Common myeloid progenitor, CD34-positive (primary cell): ENCODE results near the gene GALT.

Source experiments
- CTCF ChIA-PET: fragments of 350-600 bp; sonication (Branson Sonifier 250); formaldehyde crosslinking; loops from one replicate; lab custom pipeline; 2021; ENCODE audit warnings: antibody characterized with exemption; lab: Charles Lee
- POLR2A ChIA-PET: fragments of 350-600 bp; sonication (Branson Sonifier 250); formaldehyde crosslinking; loops from one replicate; lab custom pipeline; 2021; ENCODE audit warnings: antibody characterized with exemption; lab: Charles Lee
- DNase-seq, 3 donors: peaks; one replicate each; pipeline versions ENCODE4 v3.0.0 to v3.0.0-alpha.2; 2013
- H3K27ac ChIP-seq, 2 experiments: 1 replicate in 1 of 2; 2 replicates in 1 of 2; pipeline ENCODE4 v1.7.0; 2013; ENCODE audit warnings: inconsistent platforms in 2 of 2, low read length in 2 of 2, mild to moderate bottlenecking in 2 of 2, low read depth in 1 of 2, moderate library complexity in 1 of 2; ENCODE audit not compliant: severe bottlenecking in 2 of 2, insufficient read depth in 1 of 2, poor library complexity in 1 of 2
- H3K27me3 ChIP-seq, 5 experiments: replicated peaks in 2 of 5; 1 replicate in 3 of 5; 2 replicates in 2 of 5; pipeline versions ENCODE4 v1.6.1 to v1.7.0; 2013; ENCODE audit warnings: low read length in 4 of 5, mild to moderate bottlenecking in 2 of 5, moderate library complexity in 2 of 5, inconsistent platforms in 1 of 5; ENCODE audit not compliant: insufficient read depth in 5 of 5, control insufficient read depth in 4 of 5
- H3K36me3 ChIP-seq, 4 experiments: 1 replicate in 2 of 4; 2 replicates in 2 of 4; pipeline versions ENCODE4 v1.6.1 to v1.7.0; 2013; ENCODE audit warnings: low read length in 3 of 4, control low read depth in 1 of 4, mild to moderate bottlenecking in 1 of 4; ENCODE audit not compliant: control insufficient read depth in 4 of 4, insufficient read depth in 4 of 4
- H3K4me1 ChIP-seq, 4 experiments: 1 replicate in 3 of 4; 2 replicates in 1 of 4; pipeline versions ENCODE4 v1.6.1 to v1.7.1; 2013; ENCODE audit warnings: low read length in 3 of 4, mild to moderate bottlenecking in 3 of 4, control low read depth in 1 of 4, inconsistent platforms in 1 of 4, moderate library complexity in 1 of 4; ENCODE audit not compliant: control insufficient read depth in 4 of 4, insufficient read depth in 4 of 4; ENCODE audit errors: control extremely low read depth in 1 of 4
- H3K4me3 ChIP-seq, 7 experiments: 1 replicate in 4 of 7; 2 replicates in 3 of 7; pipeline versions ENCODE4 v1.5.1 to v1.7.0; 2013; ENCODE audit warnings: mild to moderate bottlenecking in 7 of 7, low read length in 6 of 7, moderate library complexity in 6 of 7, inconsistent platforms in 2 of 7, low read depth in 2 of 7, control low read depth in 1 of 7; ENCODE audit not compliant: insufficient read depth in 4 of 7, control insufficient read depth in 1 of 7; ENCODE audit errors: extremely low read depth in 1 of 7
- H3K9me3 ChIP-seq, 5 experiments: 1 replicate in 4 of 5; 2 replicates in 1 of 5; pipeline versions ENCODE4 v1.6.1 to v1.7.1; 2013; ENCODE audit warnings: low read length in 4 of 5, mild to moderate bottlenecking in 2 of 5, inconsistent platforms in 1 of 5, low read depth in 1 of 5, moderate library complexity in 1 of 5; ENCODE audit not compliant: control insufficient read depth in 4 of 5, insufficient read depth in 2 of 5; ENCODE audit errors: control extremely low read depth in 1 of 5
- WGBS: methylation state at CpG from one replicate; pipeline ENCODE4 v1.1.5; 2013; ENCODE audit not compliant: insufficient coverage; 5-methylcytosine and 5-hydroxymethylcytosine counted together

Gene GALT

GRCh38 chr9:34633851-34634550 is 12.5 kb upstream of the GALT start:
- 27% methylated on average over 3 of the region's 3 CpGs for WGBS
- POLR2A ChIA-PET: no interaction called here
- Histone ChIP-seq H3K27me3 (peaks cover 0 to 26% (median 10%) of the 10 kb centered on the region in 5 experiments), H3K4me3 (no peak overlapping the region), H3K4me1 (peaks cover 2 to 29% (median 22%) of the 10 kb centered on the region in 4 experiments), H3K9me3 (no peaks in the 10 kb centered on the region), H3K27ac (no peak overlapping the region), H3K36me3 (peaks cover 0 to 17% (median 10%) of the 10 kb centered on the region in 4 experiments)
- peak; percentile 66 to 82 (median 72) for DNase-seq
- CTCF ChIA-PET: interaction anchor here (0.5 to 10.7 kb wide), 23 partner anchors 11 to 230 kb away, joined by 3 to 293 read pairs (median 3); partner anchors contain the start of genes DCTN3, GALT and RPP25L

GRCh38 chr9:34634551-34635248 is 11.8 kb upstream of the GALT start:
- DNase-seq: no peak
- ChIA-PET CTCF (interaction anchor here (0.7 to 10.7 kb wide), 23 partner anchors 11 to 231 kb away, joined by 3 to 293 read pairs (median 4); partner anchors contain the start of genes CCL27, DCTN3, GALT and RPP25L), POLR2A (interaction anchor here (0.6 kb wide), 1 partner anchor 15 kb away, joined by 3 read pairs; no protein-coding TSS in a partner anchor)
- Histone ChIP-seq H3K36me3 (peaks cover 0 to 17% (median 10%) of the 10 kb centered on the region in 4 experiments), H3K27ac (no peak overlapping the region), H3K9me3 (no peaks in the 10 kb centered on the region), H3K27me3 (peaks cover 0 to 19% (median 6%) of the 10 kb centered on the region in 5 experiments), H3K4me1 (peaks cover 2 to 24% (median 21%) of the 10 kb centered on the region in 4 experiments), H3K4me3 (no peak overlapping the region)
- no CpG with 5 or more reads among the region's 3 CpGs for WGBS

GRCh38 chr9:34635556-34635955 is 10.9 kb upstream of the GALT start:
- POLR2A ChIA-PET: interaction anchor here (0.6 to 0.7 kb wide), 2 partner anchors 16 to 72 kb away, joined by 3 read pairs; no protein-coding TSS in a partner anchor
- peaks cover 0 to 17% (median 10%) of the 10 kb centered on the region in 4 experiments for H3K36me3 ChIP-seq
- no peak for DNase-seq
- H3K9me3 ChIP-seq: no peaks in the 10 kb centered on the region
- peak overlapping the region in 1 of 7 experiments; percentile 39 for H3K4me3 ChIP-seq
- CTCF ChIA-PET: interaction anchor here (0.6 to 10.7 kb wide), 9 partner anchors 10 to 87 kb away, joined by 3 to 293 read pairs (median 6); partner anchors contain the start of genes CCL27, DCTN3, GALT and RPP25L
- H3K4me1 ChIP-seq: peaks cover 2 to 24% (median 21%) of the 10 kb centered on the region in 4 experiments
- 96% methylated on average over 13 of the region's 14 CpGs for WGBS
- no peak overlapping the region for H3K27ac ChIP-seq
- H3K27me3 ChIP-seq: peaks cover 0 to 11% (median under 1%) of the 10 kb centered on the region in 5 experiments

GRCh38 chr9:34636791-34637355 is 9.6 kb upstream of the GALT start:
- 17% methylated on average over 19 of the region's 23 CpGs for WGBS
- no peak for DNase-seq
- Histone ChIP-seq H3K27me3 (no peaks in the 10 kb centered on the region), H3K4me1 (peaks cover 2 to 24% (median 21%) of the 10 kb centered on the region in 4 experiments), H3K36me3 (peaks cover 0 to 17% (median 10%) of the 10 kb centered on the region in 4 experiments), H3K4me3 (peak overlapping the region; percentile 40 to 78 (median 71)), H3K9me3 (no peaks in the 10 kb centered on the region), H3K27ac (no peak overlapping the region)
- ChIA-PET POLR2A (interaction anchor here (0.8 to 1.0 kb wide), 2 partner anchors 17 to 20 kb away, joined by 3 to 4 read pairs; no protein-coding TSS in a partner anchor), CTCF (interaction anchor here (0.6 to 10.7 kb wide), 8 partner anchors 9 to 309 kb away, joined by 3 to 293 read pairs (median 7); partner anchors contain the start of genes DCTN3, GALT and RPP25L)

- POLR2A ChIA-PET: interaction anchor here (0.8 to 1.0 kb wide), 2 partner anchors 18 to 20 kb away, joined by 3 to 4 read pairs; no protein-coding TSS in a partner anchor
Observed at GRCh38 chr9:34637356-34638137, 8.9 kb upstream of the GALT start, which contains the start of gene SIGMAR1. Gene SIGMAR1 (minus strand): TSS chr9:34637787. CDS start chr9:34637697, 90 bp downstream.

GRCh38 chr9:34638138-34638445 is 8.4 kb upstream of the GALT start:
- POLR2A ChIA-PET: interaction anchor here (1.0 kb wide), 1 partner anchor 18 kb away, joined by 4 read pairs; no protein-coding TSS in a partner anchor
- WGBS: 42% methylated on average over 7 of the region's 7 CpGs
- CTCF ChIA-PET: interaction anchor here (0.8 to 10.7 kb wide), 11 partner anchors 8 to 306 kb away, joined by 3 to 293 read pairs (median 4); partner anchors contain the start of genes ARID3C, DCTN3, GALT and RPP25L

More at GRCh38 chr9:34637356-34638137, 8.9 kb upstream of the GALT start, which contains the start of gene SIGMAR1:
- no peaks in the 10 kb centered on the region for H3K27me3 ChIP-seq
- WGBS: 0% methylated on average over 66 of the region's 74 CpGs
- DNase-seq: peak; percentile 91 to 97 (median 96)
- peaks cover 2 to 24% (median 21%) of the 10 kb centered on the region in 4 experiments for H3K4me1 ChIP-seq
- no peaks in the 10 kb centered on the region for H3K9me3 ChIP-seq
- H3K36me3 ChIP-seq: peaks cover 0 to 17% (median 10%) of the 10 kb centered on the region in 4 experiments
- peak within 1 kb of the TSS; percentile 40 to 78 (median 71) for H3K4me3 ChIP-seq
- CTCF ChIA-PET: interaction anchor here (0.6 to 10.7 kb wide), 12 partner anchors 8 to 310 kb away, joined by 3 to 293 read pairs (median 5); partner anchors contain the start of genes ARID3C, DCTN3, GALT and RPP25L
- peak within 1 kb of the TSS in 1 of 2 experiments; percentile 73 for H3K27ac ChIP-seq

More at GRCh38 chr9:34638138-34638445, 8.4 kb upstream of the GALT start:
- H3K4me1 ChIP-seq: peaks cover 2 to 24% (median 21%) of the 10 kb centered on the region in 4 experiments
- peaks cover 0 to 17% (median 10%) of the 10 kb centered on the region in 4 experiments for H3K36me3 ChIP-seq
- peak overlapping the region in 1 of 2 experiments; percentile 73 for H3K27ac ChIP-seq
- H3K9me3 ChIP-seq: no peaks in the 10 kb centered on the region
- no peak for DNase-seq
- peak overlapping the region; percentile 40 to 78 (median 71) for H3K4me3 ChIP-seq
- no peaks in the 10 kb centered on the region for H3K27me3 ChIP-seq
